Heart left ventricle (tissue), 16 donors: ENCODE measurements around the gene CDC42EP5. TPM values are rescaled to one million over a fixed set of nuclear protein-coding genes. Genes with fewer than 3 reads are reported as not detected.
A peak's percentile ranks its signal among the peaks of the same experiment; 100 is the strongest.

Experiments
- ATAC-seq, 4 donors: fragments of 200-7000 bp; cut with Tn5 transposase; one replicate each; pipeline ENCODE4 v1.9.1; 2020 to 2022; ENCODE audit warnings: moderate library complexity in 4 of 4, mild to moderate bottlenecking in 3 of 4, moderate number of reproducible peaks in 1 of 4
- DNase-seq, 5 donors: peaks; one replicate each; pipeline ENCODE4 v3.0.0-alpha.2; 2020
- H3K27ac ChIP-seq, 12 donors: fragments of 200-600 bp; sonication (generic) in 4 of 12; one replicate each; pipeline versions ENCODE4 v1.5.0 to v1.8.0; 2016 to 2022; ENCODE audit warnings: mild to moderate bottlenecking in 2 of 12
- H3K27me3 ChIP-seq, 9 donors: fragments of 200-600 bp; sonication (generic) in 2 of 9; one replicate each; pipeline versions ENCODE4 v1.5.1 to v1.8.0; 2016 to 2022; ENCODE audit warnings: mild to moderate bottlenecking in 3 of 9
- H3K36me3 ChIP-seq, 9 donors: fragments of 200-600 bp; sonication (generic) in 2 of 9; one replicate each; pipeline versions ENCODE4 v1.5.0 to v1.8.0; 2018 to 2022; ENCODE audit warnings: mild to moderate bottlenecking in 2 of 9
- H3K4me1 ChIP-seq, 12 donors: fragments of 200-600 bp; sonication (generic) in 4 of 12; one replicate each; pipeline versions ENCODE4 v1.5.0 to v1.8.0; 2016 to 2022; ENCODE audit warnings: mild to moderate bottlenecking in 3 of 12
- H3K4me3 ChIP-seq, 12 donors: fragments of 200-600 bp; sonication (generic) in 4 of 12; one replicate each; pipeline versions ENCODE4 v1.5.0 to v1.8.0; 2017 to 2022; ENCODE audit warnings: mild to moderate bottlenecking in 9 of 12, moderate library complexity in 4 of 12
- H3K9me3 ChIP-seq, 12 donors: fragments of 200-600 bp; sonication (generic) in 4 of 12; one replicate each; pipeline versions ENCODE4 v1.5.0 to v1.8.0; 2016 to 2022; ENCODE audit warnings: mild to moderate bottlenecking in 1 of 12
- POLR2A ChIP-seq, 2 donors: fragments of 450-650 bp; IDR thresholded peaks; one replicate each; pipeline ENCODE4 v1.6.1; 2017; ENCODE audit warnings: antibody characterized with exemption in 2 of 2, mild to moderate bottlenecking in 2 of 2, moderate library complexity in 2 of 2
- WGBS, 4 donors: extraction: QIAGEN DNeasy Blood & Tissue Kit in 2 of 4; methylation state at CpG; one replicate each; pipeline versions ENCODE4 v1.1.5 to v1.1.7; 2013 to 2018; 5-methylcytosine and 5-hydroxymethylcytosine counted together
- intact Hi-C, 10 donors: fragments of 100-400 bp; cut with DNase I; formaldehyde crosslinking; loops; one replicate each; pipeline versions ENCODE4 v1.11.1 to v1.14.2; 2022
- polyA plus RNA-seq, 2 donors: library from polyadenylated mRNA; stranded (reverse); fragments of 200-250 nt; gene quantifications; one replicate each; pipeline ENCODE4 v1.2.3, GENCODE V29; 2013
- total RNA-seq, 9 donors: library from RNA; depleted of rRNA in 2 of 9; stranded (reverse); fragments of >200 nt in 2 of 9; fragmentation: NEBNext Ultra II Directional in 3 of 9; extraction: Animal tissue kit (Norgen Biotek cat#: 25700) in 3 of 9; gene quantifications; one replicate each; pipeline versions ENCODE4 v1.1.0 to v1.2.4, GENCODE V29; 2016 to 2023
- TF ChIP-seq, protein P1 (sequence below), 12 donors: fragments of 200-600 bp; sonication (generic) in 4 of 12; IDR thresholded peaks; one replicate each; pipeline versions ENCODE4 v1.5.0 to v1.8.0; 2018 to 2022; ENCODE audit warnings: antibody characterized with exemption in 12 of 12, mild to moderate bottlenecking in 5 of 12
- donor health status: ischemic (EF 13 %, LVEDD 7.1; RV severe dilation, severe dysfunction).
- donor health status: healthy with polysubstance abuse.
- donor health status: DM: no; HTN: yes; CAD: no.
- donor health status: DM: no; HTN: no; CAD: no.
- donor health status: ischemic (EF 25% LVEDD 6.9; RV normal size, moderate dysfunction).
- donor health status: ischemic (EF 25% LVEDD 5.7; RV mildly dilated, moderate dysfunction).
- donor health status: healthy.
- donor health status: DM: yes; HTN: yes; CAD: no.
- donor health status: ischemic (EF 35%, LVEDD 5.7; RV mildly dilated, moderate dysfunction).
- donor health status: nonischemic (EF 11% LVEDD 7.7; RV severe dilation, severe dysfunction).
- donor health status: DM: yes; HTN: yes; CAD: no.
- donor health status: PGD.
- donor health status: ischemic (EF 29% LVEDD 5.4; RV normal size, mild dysfunction).
- donor health status: nonischemic (EF 23%, LVEDD 6.1; RV moderate dilation, normal function).

CDC42EP5 gene
- total and polyA plus RNA-seq, 11 donors, result 5.6 to 16.3 (median 9.7) TPM

DNA sequence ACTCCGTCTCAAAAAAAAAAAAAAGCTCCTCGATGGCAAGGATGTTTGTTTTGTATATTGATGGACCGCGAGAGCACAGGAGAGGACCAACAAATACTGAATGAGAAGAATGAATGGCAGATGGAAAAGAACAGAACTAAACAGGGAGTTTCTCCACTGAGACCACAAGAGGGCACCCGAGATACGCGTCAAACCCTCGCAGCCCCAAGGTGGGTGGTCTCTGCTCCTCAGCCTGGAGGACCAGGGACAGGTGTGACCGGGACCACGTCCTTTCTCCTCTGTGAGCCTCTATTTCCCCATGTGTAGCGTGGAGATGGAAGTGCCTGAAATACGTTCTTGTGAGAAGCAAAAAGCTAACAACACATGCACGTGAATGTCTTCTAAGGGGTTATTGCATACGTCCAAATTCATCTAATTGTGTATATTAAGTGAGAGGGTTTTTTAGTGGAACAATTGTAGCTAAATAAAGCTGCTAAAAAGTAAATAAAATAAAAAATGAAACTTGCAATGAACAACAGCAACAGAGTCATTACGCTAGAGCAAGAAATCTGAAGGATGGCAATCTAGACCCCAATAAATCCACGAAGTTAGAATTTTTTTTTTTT lies 8.3 kb upstream of the CDC42EP5 start:
- ATAC-seq, result peak in 2 of 4 donors; percentile 32 to 58
- TF ChIP-seq, protein P1, sequence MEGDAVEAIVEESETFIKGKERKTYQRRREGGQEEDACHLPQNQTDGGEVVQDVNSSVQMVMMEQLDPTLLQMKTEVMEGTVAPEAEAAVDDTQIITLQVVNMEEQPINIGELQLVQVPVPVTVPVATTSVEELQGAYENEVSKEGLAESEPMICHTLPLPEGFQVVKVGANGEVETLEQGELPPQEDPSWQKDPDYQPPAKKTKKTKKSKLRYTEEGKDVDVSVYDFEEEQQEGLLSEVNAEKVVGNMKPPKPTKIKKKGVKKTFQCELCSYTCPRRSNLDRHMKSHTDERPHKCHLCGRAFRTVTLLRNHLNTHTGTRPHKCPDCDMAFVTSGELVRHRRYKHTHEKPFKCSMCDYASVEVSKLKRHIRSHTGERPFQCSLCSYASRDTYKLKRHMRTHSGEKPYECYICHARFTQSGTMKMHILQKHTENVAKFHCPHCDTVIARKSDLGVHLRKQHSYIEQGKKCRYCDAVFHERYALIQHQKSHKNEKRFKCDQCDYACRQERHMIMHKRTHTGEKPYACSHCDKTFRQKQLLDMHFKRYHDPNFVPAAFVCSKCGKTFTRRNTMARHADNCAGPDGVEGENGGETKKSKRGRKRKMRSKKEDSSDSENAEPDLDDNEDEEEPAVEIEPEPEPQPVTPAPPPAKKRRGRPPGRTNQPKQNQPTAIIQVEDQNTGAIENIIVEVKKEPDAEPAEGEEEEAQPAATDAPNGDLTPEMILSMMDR (IDR thresholded peaks at IDR 0.05), result peak; percentile 31 to 77 (median 62)
- no peak for TF ChIP-seq POLR2A (IDR thresholded peaks at IDR 0.05)

DNA sequence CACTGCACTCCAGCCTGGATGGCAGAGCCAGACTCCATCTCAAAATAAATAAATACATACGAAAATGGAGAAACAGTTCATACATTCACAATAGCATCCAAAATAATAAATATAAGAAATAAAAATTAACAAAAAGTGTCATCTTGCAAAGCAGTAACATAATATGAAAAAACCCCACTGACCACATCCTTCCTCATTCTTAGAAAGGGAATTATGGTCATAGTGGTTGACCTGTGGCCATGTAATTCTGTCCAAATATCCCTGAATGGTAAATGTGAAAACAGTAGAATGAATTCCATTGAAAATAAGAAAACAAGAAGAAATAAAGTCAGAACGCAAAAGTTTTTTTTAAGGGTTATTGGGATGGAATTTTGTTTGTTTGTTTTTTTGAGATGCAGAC lies 7.0 kb upstream of the CDC42EP5 start:
- no peak for ATAC-seq

More for the DNA sequence above, 8.3 kb upstream of the CDC42EP5 start:
- peak in 1 of 5 donors; percentile 33 for DNase-seq
- Histone ChIP-seq H3K36me3 (no peaks in the 10 kb centered on the region), H3K4me1 (peaks cover 0 to 17% (median 0%) of the 10 kb centered on the region in 12 donors), H3K27ac (no peak overlapping the region), H3K27me3 (peaks cover 0 to 50% (median 10%) of the 10 kb centered on the region in 9 donors), H3K4me3 (no peak overlapping the region), H3K9me3 (no peaks in the 10 kb centered on the region)
- intact Hi-C loops, result loop anchor here in 6 of 10 donors (2.0 to 10.0 kb wide), 4 partner anchors 191 to 196 kb away; no protein-coding TSS in a partner anchor
- WGBS, 4 donors, result 11 to 14% (median 13%) methylated on average over 16 of the region's 16 CpGs

DNA sequence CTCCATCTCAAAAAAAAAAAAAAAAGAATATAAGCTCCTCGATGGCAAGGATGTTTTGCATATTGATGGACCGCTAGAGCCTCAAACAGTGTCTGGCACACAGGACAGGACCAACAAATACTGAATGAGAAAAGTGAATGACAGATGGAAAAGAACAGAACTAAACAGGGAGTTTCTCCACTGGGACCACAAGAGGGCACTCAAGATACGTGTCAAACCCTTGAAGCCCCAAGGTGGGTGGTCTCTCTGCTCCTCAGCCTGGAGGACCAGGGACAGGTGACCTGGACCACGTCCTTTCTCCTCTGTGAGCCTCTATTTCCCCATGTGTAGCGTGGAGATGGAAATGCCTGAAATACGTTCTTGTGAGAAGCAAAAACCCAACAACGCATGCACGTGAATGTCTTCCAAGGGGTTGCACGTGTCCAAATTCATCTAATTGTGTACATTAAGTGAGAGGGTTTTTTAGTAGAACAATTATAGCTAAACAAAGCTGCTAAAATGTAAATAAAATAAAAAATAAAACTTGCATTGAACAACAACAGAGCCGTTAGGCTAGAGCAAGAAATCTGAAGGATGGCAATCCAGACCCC lies 5.7 kb upstream of the CDC42EP5 start:
- Histone ChIP-seq H3K4me1 (peaks cover 0 to 19% (median 1%) of the 10 kb centered on the region in 12 donors), H3K27me3 (peaks cover 0 to 51% (median 0%) of the 10 kb centered on the region in 9 donors), H3K9me3 (no peaks in the 10 kb centered on the region), H3K27ac (no peak overlapping the region), H3K4me3 (no peak overlapping the region), H3K36me3 (no peaks in the 10 kb centered on the region)
- intact Hi-C loops, result loop anchor here in 4 of 10 donors (5.0 kb wide), 2 partner anchors 41 to 199 kb away; no protein-coding TSS in a partner anchor
- ATAC-seq (no peak), DNase-seq (peak in 1 of 5 donors; percentile 39)
- TF ChIP-seq POLR2A (IDR thresholded peaks at IDR 0.05), result no peak
- TF ChIP-seq, protein P1 (IDR thresholded peaks at IDR 0.05), result peak; percentile 40 to 68 (median 53)
- WGBS, 4 donors, result 18 to 25% (median 21%) methylated on average over 10 of the region's 10 CpGs

More for the DNA sequence above, 7.0 kb upstream of the CDC42EP5 start:
- H3K9me3 ChIP-seq, result no peaks in the 10 kb centered on the region
- no peak overlapping the region for H3K27ac ChIP-seq
- peaks cover 0 to 53% (median under 1%) of the 10 kb centered on the region in 9 donors for H3K27me3 ChIP-seq
- TF ChIP-seq POLR2A (IDR thresholded peaks at IDR 0.05), result no peak
- TF ChIP-seq, protein P1 (IDR thresholded peaks at IDR 0.05), result no peak
- no peak overlapping the region for H3K4me3 ChIP-seq
- no peak for DNase-seq
- peaks cover 0 to 17% (median 0%) of the 10 kb centered on the region in 12 donors for H3K4me1 ChIP-seq
- intact Hi-C loops, result loop anchor here in 6 of 10 donors (2.0 to 10.0 kb wide), 4 partner anchors 192 to 197 kb away; no protein-coding TSS in a partner anchor
- WGBS, 4 donors, result 77 to 89% (median 82%) methylated on average over 2 of the region's 2 CpGs
- H3K36me3 ChIP-seq, result no peaks in the 10 kb centered on the region

DNA sequence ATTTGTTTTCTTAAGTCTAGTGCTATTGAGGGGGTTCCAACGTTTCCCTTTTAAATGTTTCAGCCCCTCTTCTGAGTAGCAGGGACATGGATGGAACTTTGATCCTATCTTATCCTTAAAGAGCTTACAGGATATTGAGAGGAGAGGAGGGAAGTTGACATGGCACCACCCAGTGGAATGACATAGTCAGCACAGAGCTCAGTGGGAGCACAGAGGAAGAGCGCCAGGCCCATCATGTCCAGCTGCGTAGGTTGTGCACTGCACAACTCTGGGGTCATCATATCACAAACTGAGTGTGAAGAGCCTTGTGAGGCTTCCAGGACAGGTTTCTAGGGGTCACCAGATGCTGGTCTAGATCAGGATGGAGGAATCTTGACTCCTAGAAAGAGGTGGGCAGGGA lies 4.6 kb upstream of the CDC42EP5 start:
- ATAC-seq (no peak), DNase-seq (no peak)
- intact Hi-C loops, result loop anchor here in 4 of 10 donors (5.0 kb wide), 2 partner anchors 40 to 200 kb away; no protein-coding TSS in a partner anchor
- WGBS, 4 donors, result 46 to 66% (median 64%) methylated on average over 3 of the region's 3 CpGs
- H3K4me3 ChIP-seq, result no peak overlapping the region
- H3K4me1 ChIP-seq, result peaks cover 0 to 27% (median 5%) of the 10 kb centered on the region in 12 donors
- H3K36me3 ChIP-seq, result no peaks in the 10 kb centered on the region
- TF ChIP-seq POLR2A (IDR thresholded peaks at IDR 0.05), result no peak
- no peak overlapping the region for H3K27ac ChIP-seq
- H3K9me3 ChIP-seq, result no peaks in the 10 kb centered on the region
- H3K27me3 ChIP-seq, result peaks cover 0 to 48% (median 0%) of the 10 kb centered on the region in 9 donors
